B cell (primary cell): ENCODE measurements around the gene CASK. TPM values are rescaled to one million over a fixed set of nuclear protein-coding genes. Genes with fewer than 3 reads are reported as not detected.

ENCODE experiments used
- ATAC-seq: fragments of 200-7000 bp; cut with Tn5 transposase; one replicate; pipeline ENCODE4 v1.10.0; 2021; ENCODE audit warnings: low read depth, mild to moderate bottlenecking, moderate number of reproducible peaks, moderate library complexity
- CTCF ChIA-PET: fragments of 350-600 bp; sonication (Branson Sonifier 250); formaldehyde crosslinking; loops from one replicate; lab custom pipeline; 2021; ENCODE audit warnings: antibody characterized with exemption, inconsistent platforms; lab: Charles Lee
- POLR2A ChIA-PET: fragments of 350-600 bp; sonication (Branson Sonifier 250); formaldehyde crosslinking; loops from one replicate; lab custom pipeline; 2021; ENCODE audit warnings: antibody characterized with exemption; lab: Charles Lee
- DNase-seq: peaks from one replicate; pipeline ENCODE4 v3.0.0; 2013
- H2AFZ ChIP-seq: 2 replicates; pipeline ENCODE4 v1.6.1; 2012; ENCODE audit warnings: mild to moderate bottlenecking, low read depth, low read length; ENCODE audit not compliant: insufficient read depth, poor library complexity, severe bottlenecking
- H3K27ac ChIP-seq, 2 donors: 1 replicate in 1 of 2; 2 replicates in 1 of 2; pipeline ENCODE4 v1.5.1; 2012 to 2013; ENCODE audit warnings: low read length in 2 of 2, mild to moderate bottlenecking in 2 of 2, moderate library complexity in 1 of 2
- H3K27me3 ChIP-seq, 4 experiments: fragments of 200-600 bp in 1 of 4; sonication (generic) in 1 of 4; replicated peaks in 1 of 4; 1 replicate in 2 of 4; 2 replicates in 2 of 4; pipeline versions ENCODE4 v1.6.1 to v1.7.0; 2013 to 2016; ENCODE audit warnings: low read length in 3 of 4, mild to moderate bottlenecking in 2 of 4, mixed read lengths in 1 of 4, moderate library complexity in 1 of 4; ENCODE audit not compliant: insufficient read depth in 4 of 4, control insufficient read depth in 3 of 4; ENCODE audit errors: control extremely low read depth in 1 of 4
- H3K36me3 ChIP-seq, 2 experiments: replicated peaks in 1 of 2; 1 replicate in 1 of 2; 2 replicates in 1 of 2; pipeline versions ENCODE4 v1.6.1 to v1.7.1; 2013; ENCODE audit warnings: low read length in 1 of 2; ENCODE audit not compliant: insufficient read depth in 2 of 2, control insufficient read depth in 1 of 2; ENCODE audit errors: control extremely low read depth in 1 of 2, extremely low read depth in 1 of 2
- H3K4me1 ChIP-seq, 2 donors: fragments of 200-600 bp in 1 of 2; sonication (generic) in 1 of 2; 1 replicate in 1 of 2; 2 replicates in 1 of 2; pipeline versions ENCODE4 v1.5.1 to v1.6.1; 2013 to 2017; ENCODE audit warnings: low read length in 2 of 2; ENCODE audit not compliant: control insufficient read depth in 2 of 2, insufficient read depth in 2 of 2
- H3K4me2 ChIP-seq: replicated peaks from 2 replicates; pipeline ENCODE3; 2012; ENCODE audit warnings: mild to moderate bottlenecking, low read depth, low read length; ENCODE audit not compliant: poor library complexity, severe bottlenecking
- H3K4me3 ChIP-seq, 5 experiments: fragments of 200-600 bp in 1 of 5; sonication (generic) in 1 of 5; 1 replicate in 3 of 5; 2 replicates in 2 of 5; pipeline versions ENCODE4 v1.5.1 to v1.7.0; 2011 to 2016; ENCODE audit warnings: low read length in 4 of 5, mild to moderate bottlenecking in 4 of 5, low read depth in 2 of 5, control low read depth in 1 of 5, moderate library complexity in 1 of 5; ENCODE audit not compliant: insufficient read depth in 1 of 5; ENCODE audit errors: control extremely low read depth in 1 of 5, extremely low read depth in 1 of 5
- H3K79me2 ChIP-seq: fragments of 200-600 bp; sonication (generic); one replicate; pipeline ENCODE4 v1.6.0; 2016; ENCODE audit warnings: low read length; ENCODE audit not compliant: control insufficient read depth, insufficient read depth
- H3K9ac ChIP-seq: fragments of 200-600 bp; sonication (generic); 2 replicates; pipeline ENCODE4 v1.6.1; 2017; ENCODE audit warnings: mild to moderate bottlenecking, low read length, moderate library complexity
- H3K9me3 ChIP-seq, 3 donors: one replicate each; pipeline versions ENCODE4 v1.6.1 to v1.7.1; 2013; ENCODE audit warnings: low read length in 2 of 3; ENCODE audit not compliant: control insufficient read depth in 2 of 3, insufficient read depth in 1 of 3; ENCODE audit errors: control extremely low read depth in 1 of 3
- H4K20me1 ChIP-seq: 2 replicates; pipeline ENCODE4 v1.6.0; 2012; ENCODE audit warnings: mild to moderate bottlenecking, low read length; ENCODE audit not compliant: insufficient read depth, control insufficient read depth, poor library complexity, severe bottlenecking
- H3K27ac Mint-ChIP-seq: one replicate; pipeline ENCODE4 v1.8.0; 2021; ENCODE audit warnings: mixed read lengths
- H3K27me3 Mint-ChIP-seq: one replicate; pipeline ENCODE4 v1.8.0; 2021; ENCODE audit warnings: mixed read lengths
- H3K4me1 Mint-ChIP-seq: one replicate; pipeline ENCODE4 v1.8.0; 2021; ENCODE audit warnings: mixed read lengths
- H3K4me3 Mint-ChIP-seq: one replicate; pipeline ENCODE4 v1.8.0; 2021; ENCODE audit warnings: mixed read lengths
- H3K9me3 Mint-ChIP-seq: one replicate; pipeline ENCODE4 v1.8.0; 2022; ENCODE audit warnings: mixed read lengths; ENCODE audit not compliant: insufficient read depth
- EZH2 ChIP-seq: IDR thresholded peaks from 2 replicates; pipeline ENCODE4 v1.6.1; 2012; ENCODE audit warnings: borderline replicate concordance, low read depth, mild to moderate bottlenecking, moderate library complexity, low read length; ENCODE audit not compliant: insufficient read depth, poor library complexity, severe bottlenecking
- WGBS: methylation state at CpG from one replicate; pipeline ENCODE4 v1.1.5; 2013; ENCODE audit warnings: missing lambda C conversion rate; ENCODE audit not compliant: insufficient coverage; 5-methylcytosine and 5-hydroxymethylcytosine counted together
- intact Hi-C: fragments of 100-400 bp; cut with micrococcal nuclease; formaldehyde crosslinking; loops from one replicate; pipeline ENCODE4 v1.10.0; 2022
- polyA plus RNA-seq: library from polyadenylated mRNA; depleted of rRNA; stranded (reverse); fragments of >200 nt; gene quantifications from 2 replicates; pipeline ENCODE4 v1.2.3, GENCODE V29; 2012
- total RNA-seq, 2 donors: library from RNA; stranded (reverse); fragments of 120-200 nt in 1 of 2; gene quantifications; 1 replicate in 1 of 2; 2 replicates in 1 of 2; pipeline versions ENCODE4 v1.2.3 to v1.2.4, GENCODE V29; 2013 to 2022
- TF ChIP-seq, protein P1 (sequence below): fragments of 200-600 bp; IDR thresholded peaks from one replicate; pipeline ENCODE4 v1.8.0; 2022; ENCODE audit warnings: antibody characterized with exemption, mild to moderate bottlenecking

CASK gene
- total and polyA plus RNA-seq, 2 donors (not counting 1 experiment from before 2014, with no cell fraction given) = 14.2 to 50.4 TPM

DNA sequence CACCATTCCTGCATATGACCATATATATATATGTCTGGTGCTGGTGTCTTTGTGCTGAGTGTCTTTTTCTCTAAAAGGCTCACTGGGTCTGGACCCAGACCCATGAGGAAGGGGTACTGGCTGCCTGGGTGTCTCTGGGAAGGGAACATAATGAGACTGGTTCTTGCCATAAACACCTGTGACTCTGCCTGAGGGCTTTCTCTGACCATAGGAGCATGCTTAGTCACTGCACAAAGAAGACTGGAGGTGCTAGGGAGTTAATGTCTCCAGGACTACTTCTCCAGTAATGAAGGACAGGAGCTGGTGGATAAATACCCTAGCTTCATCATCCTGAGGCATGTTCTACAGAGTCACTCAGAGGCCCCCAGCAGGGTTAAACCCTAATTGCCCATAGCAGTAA lies 47.1 kb upstream of the CASK start:
- TF ChIP-seq, protein P1, sequence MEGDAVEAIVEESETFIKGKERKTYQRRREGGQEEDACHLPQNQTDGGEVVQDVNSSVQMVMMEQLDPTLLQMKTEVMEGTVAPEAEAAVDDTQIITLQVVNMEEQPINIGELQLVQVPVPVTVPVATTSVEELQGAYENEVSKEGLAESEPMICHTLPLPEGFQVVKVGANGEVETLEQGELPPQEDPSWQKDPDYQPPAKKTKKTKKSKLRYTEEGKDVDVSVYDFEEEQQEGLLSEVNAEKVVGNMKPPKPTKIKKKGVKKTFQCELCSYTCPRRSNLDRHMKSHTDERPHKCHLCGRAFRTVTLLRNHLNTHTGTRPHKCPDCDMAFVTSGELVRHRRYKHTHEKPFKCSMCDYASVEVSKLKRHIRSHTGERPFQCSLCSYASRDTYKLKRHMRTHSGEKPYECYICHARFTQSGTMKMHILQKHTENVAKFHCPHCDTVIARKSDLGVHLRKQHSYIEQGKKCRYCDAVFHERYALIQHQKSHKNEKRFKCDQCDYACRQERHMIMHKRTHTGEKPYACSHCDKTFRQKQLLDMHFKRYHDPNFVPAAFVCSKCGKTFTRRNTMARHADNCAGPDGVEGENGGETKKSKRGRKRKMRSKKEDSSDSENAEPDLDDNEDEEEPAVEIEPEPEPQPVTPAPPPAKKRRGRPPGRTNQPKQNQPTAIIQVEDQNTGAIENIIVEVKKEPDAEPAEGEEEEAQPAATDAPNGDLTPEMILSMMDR = no peak
- TF ChIP-seq EZH2 = no peak
- Mint-ChIP-seq H3K4me1 (no peaks in the 10 kb centered on the region), H3K27me3 (no peaks in the 10 kb centered on the region), H3K9me3 (no peaks in the 10 kb centered on the region), H3K4me3 (no peak overlapping the region), H3K27ac (no peak overlapping the region)
- Histone ChIP-seq H3K4me3 (no peak overlapping the region), H3K27ac (no peak overlapping the region), H3K36me3 (no peaks in the 10 kb centered on the region), H4K20me1 (no peaks in the 10 kb centered on the region), H3K27me3 (no peaks in the 10 kb centered on the region), H3K9ac (no peak overlapping the region), H3K79me2 (no peaks in the 10 kb centered on the region), H3K9me3 (no peaks in the 10 kb centered on the region), H3K4me2 (no peak overlapping the region), H3K4me1 (no peaks in the 10 kb centered on the region), H2AFZ (no peak overlapping the region)
- ATAC-seq (no peak), DNase-seq (no peak)
- ChIA-PET CTCF (no interaction called here), POLR2A (no interaction called here)
- intact Hi-C loops = no loop called here

DNA sequence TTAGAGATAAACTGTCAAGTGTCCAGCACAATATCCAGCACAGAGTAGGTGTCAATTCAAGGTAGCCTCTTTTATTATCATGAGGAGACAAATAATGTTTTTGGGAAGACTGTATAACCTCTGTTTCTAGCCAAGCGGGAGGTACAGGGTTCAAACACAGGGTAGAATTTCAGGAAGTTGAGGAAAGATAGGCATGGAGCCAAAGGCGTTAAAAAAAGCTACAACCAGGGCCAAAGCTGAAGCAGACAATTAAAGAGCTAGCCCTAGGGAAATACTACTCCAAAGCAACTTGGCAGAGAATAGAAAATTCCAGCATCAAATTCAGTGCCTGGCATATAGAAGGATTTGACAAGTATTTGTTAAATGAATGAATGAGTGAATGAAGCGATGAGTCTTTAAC lies 40.0 kb upstream of the CASK start:
- no peak for DNase-seq
- intact Hi-C loops = no loop called here
- no peak overlapping the region for H3K9ac ChIP-seq
- no peak overlapping the region for H3K4me2 ChIP-seq
- ChIA-PET CTCF (interaction anchor here (0.6 kb wide), 1 partner anchor 10 kb away, joined by 3 read pairs; no protein-coding TSS in a partner anchor), POLR2A (no interaction called here)
- no peaks in the 10 kb centered on the region for H3K9me3 ChIP-seq
- no peaks in the 10 kb centered on the region for H3K4me1 ChIP-seq
- no peak overlapping the region for H3K27ac ChIP-seq
- no peak overlapping the region for H2AFZ ChIP-seq
- no peaks in the 10 kb centered on the region for H3K27me3 ChIP-seq
- H3K27ac Mint-ChIP-seq = no peak overlapping the region
- no peaks in the 10 kb centered on the region for H3K9me3 Mint-ChIP-seq
- H3K36me3 ChIP-seq = no peaks in the 10 kb centered on the region
- no peaks in the 10 kb centered on the region for H4K20me1 ChIP-seq
- WGBS = 100% methylated on average over 2 of the region's 3 CpGs
- TF ChIP-seq, protein P1 = no peak
- TF ChIP-seq EZH2 = no peak
- no peak overlapping the region for H3K4me3 ChIP-seq
- no peaks in the 10 kb centered on the region for H3K79me2 ChIP-seq
- H3K4me1 Mint-ChIP-seq = no peaks in the 10 kb centered on the region
- peaks cover 4% of the 10 kb centered on the region for H3K27me3 Mint-ChIP-seq
- H3K4me3 Mint-ChIP-seq = no peak overlapping the region
- no peak for ATAC-seq
